GM21717 (cell line): ENCODE measurements around the gene SMG6.
A peak's percentile ranks its signal among the peaks of the same experiment; 100 is the strongest.
"Not testable (repeated sequence)": the region's sequence is repeated elsewhere in the genome, so short reads cannot be mapped to it uniquely, and the experiment has no call there.

Source experiments
- ATAC-seq: cut with Tn5 transposase; IDR thresholded peaks from one replicate; pipeline ENCODE4 v1.9.1; 2021; ENCODE audit warnings: mild to moderate bottlenecking, moderate library complexity; ENCODE audit not compliant: unreplicated experiment

Gene SMG6

DNA sequence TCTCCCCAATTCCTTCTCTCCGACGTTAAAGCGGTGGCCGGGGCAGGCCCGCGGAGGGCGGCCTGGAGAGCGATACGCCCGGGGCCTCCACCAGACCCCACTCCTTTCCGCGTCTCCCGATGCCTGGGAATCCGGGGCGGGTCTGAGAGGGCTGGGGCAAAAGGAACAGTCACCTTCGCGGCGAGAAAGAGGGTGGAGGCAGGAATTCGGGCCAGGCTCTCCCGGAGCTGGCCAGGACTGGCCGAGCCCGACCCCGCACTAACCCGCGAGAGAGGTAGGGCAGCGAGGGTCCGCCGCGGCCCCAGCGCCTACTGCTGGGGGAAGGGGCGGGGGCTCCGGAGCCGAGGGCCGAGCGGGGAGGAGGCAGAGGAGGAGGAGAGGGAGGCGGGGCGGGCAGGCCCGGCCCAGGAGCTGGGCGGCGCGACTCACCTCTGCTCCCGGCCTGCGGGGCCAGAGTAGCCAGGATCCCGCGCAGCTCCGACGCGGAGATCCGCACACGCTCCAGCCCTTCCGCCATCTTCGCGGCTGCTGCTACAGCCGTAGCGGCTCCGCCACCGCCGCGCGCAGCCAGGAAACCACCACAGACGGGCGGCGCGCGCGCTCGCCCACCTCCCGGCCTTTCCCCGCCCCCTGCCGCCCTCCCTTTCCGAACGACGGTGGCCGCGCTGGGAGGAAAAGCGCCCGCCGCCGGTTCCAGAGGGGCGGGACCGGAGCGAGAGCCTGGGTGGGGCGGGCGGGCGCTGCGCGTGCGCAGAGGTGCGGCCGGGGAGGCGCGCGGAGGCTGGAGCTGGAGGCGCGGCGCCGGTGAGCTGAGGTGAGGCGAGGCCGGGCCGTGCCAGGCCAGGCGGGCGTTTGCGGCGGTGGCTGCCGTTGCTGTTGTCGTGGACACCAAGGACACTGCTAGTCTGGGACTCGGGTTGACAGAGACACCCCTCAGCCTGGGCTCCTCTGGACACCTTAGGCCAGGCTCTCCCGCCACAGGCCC lies at the start of gene SMG6, which contains the start of gene SRR:
SMG6 (minus strand) TSS at position 582 of the 985 bp plus-strand sequence; CDS start at position 517, 65 bp downstream.
SRR (plus strand) TSS at position 747 of the 985 bp plus-strand sequence. CDS start 11,611 bp downstream, outside the sequence.
- peak; percentile 62 for ATAC-seq

DNA sequence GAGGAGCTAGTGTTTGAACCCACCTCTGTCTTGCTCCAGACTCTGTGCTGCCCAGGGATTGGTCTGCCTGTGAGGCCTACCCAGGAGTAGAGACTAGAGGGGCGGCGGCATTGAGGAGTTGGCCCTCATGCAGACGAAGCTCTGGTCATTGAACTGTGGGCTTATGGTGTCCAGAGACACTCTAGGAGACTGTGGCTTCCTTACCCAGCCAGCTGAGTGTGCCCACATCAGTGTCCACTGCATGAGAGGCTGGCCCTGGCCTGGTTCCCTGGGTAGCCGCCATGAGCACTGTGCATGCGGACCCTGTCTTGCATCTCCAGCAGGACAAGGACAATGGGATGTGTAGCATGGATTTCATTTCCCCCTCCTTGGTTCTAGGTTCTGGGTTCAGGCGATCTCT lies 47.7 kb upstream of the SMG6 start:
- ATAC-seq, result no peak

DNA sequence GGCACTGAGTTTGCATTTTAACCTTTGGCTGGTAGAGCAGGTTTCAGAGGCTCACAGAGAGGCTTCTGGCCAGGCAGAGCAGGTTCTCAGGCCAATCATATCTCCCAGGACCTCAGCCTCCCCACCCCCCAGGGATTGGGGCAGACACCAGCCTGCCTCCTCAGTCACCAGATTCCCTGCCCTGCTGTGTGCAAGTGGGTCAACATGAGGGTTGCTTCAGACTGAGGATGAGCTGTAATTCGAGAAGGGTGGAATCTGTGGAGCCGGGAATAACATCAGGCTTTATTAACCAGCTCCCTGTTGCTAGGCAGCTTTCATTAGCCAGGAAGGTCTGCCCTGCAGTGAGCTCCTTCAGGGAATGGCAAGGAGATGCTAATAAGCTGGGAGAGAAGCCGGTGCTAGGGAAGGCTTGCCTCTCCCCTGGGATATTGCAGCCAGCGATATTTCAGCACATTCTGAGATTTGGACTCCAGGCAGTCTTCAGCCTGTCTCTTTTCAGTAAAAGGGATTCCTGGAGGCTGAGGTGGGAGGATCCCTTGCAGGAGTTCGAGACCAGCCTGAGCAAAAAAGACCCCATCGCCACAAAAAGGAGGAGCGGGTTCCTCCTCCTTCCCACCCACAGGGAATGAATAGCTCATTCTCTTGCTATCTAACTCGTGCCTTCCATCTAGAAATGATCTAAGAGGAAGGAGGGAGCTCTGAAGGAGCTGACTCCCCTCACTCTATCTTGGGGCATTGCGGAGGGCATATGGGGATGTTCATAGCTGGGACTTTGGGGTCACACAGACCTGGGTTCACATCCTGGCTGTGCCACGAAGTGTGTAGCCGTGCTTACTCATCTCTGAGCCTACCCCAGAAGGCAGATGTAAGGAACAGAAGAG lies 44.5 kb upstream of the SMG6 start:
- no peak for ATAC-seq

DNA sequence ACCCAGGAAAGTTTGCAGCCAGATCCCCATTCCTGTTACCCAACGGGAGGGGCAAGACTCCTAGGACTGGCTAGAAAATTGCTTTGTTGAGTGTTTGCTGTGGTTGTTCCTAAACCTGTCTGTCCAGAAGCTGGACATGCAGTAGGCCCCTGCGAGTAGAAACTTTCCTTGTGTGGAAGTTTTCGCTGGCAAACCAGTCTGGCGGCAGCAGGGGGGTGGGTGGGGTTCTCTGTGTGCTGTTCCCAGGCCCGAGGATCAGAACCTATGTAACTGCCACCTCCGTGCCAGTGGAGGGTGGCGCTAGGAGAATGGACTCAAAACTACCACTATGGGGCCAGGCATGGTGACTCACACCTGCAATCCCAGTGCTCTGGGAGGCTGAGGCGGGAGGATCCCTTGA lies 42.9 kb upstream of the SMG6 start:
- ATAC-seq, result no peak

DNA sequence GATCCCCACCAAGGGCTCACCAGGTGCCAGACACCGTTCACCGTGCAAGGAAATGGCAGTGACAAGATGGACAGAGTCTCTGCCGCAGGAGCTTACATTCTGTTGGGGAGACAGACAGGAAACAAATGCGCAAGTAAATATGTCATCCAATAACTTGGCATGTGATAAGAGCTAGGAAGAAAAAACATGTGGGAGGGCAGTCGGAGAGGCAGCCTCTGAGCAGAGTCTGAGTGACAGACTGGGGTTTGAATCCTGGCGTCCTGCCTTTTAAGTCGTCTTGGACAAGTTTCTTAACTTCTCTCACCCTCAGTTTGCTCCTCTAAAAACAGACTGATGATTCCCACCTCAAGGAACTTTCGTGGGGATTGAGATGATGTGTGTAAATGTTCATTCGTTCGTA lies 40.9 kb upstream of the SMG6 start:
- no peak for ATAC-seq

DNA sequence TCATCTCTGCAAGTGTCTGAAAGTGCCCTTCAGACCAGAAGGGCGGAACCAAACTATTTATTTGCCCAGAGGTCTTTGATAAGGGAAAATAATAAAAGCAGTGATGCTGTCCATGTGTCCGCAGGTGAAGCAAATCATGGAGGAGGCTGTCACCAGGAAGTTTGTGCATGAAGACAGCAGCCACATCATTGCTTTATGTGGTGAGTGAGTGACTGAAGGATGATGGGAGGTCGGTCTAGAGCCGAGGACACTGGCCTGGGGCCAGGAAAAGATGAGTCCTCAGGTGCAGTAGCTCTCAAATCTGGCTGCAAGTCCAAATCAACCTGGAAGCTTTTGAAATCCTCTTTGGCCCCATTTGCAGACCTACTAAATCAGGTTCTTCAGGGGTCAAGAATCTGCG lies 39.8 kb upstream of the SMG6 start:
- ATAC-seq, result no peak

DNA sequence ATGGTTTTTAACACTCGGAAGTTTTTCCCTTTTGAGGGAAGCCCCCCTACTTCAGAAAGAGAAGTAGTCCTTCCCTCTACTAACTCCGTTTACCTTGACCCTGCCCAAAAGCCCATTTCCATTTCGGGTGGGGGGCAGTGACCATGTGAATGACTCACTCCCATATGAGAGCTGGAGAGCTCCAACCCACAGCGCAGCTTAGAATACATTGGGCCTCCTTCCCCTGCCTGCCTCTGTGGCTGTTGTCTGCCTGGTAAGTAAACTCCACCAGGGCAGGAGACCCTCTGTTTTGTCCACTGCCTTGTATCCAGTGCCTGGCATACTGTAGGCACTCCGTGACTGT lies 34.7 kb upstream of the SMG6 start:
- ATAC-seq, result no peak

DNA sequence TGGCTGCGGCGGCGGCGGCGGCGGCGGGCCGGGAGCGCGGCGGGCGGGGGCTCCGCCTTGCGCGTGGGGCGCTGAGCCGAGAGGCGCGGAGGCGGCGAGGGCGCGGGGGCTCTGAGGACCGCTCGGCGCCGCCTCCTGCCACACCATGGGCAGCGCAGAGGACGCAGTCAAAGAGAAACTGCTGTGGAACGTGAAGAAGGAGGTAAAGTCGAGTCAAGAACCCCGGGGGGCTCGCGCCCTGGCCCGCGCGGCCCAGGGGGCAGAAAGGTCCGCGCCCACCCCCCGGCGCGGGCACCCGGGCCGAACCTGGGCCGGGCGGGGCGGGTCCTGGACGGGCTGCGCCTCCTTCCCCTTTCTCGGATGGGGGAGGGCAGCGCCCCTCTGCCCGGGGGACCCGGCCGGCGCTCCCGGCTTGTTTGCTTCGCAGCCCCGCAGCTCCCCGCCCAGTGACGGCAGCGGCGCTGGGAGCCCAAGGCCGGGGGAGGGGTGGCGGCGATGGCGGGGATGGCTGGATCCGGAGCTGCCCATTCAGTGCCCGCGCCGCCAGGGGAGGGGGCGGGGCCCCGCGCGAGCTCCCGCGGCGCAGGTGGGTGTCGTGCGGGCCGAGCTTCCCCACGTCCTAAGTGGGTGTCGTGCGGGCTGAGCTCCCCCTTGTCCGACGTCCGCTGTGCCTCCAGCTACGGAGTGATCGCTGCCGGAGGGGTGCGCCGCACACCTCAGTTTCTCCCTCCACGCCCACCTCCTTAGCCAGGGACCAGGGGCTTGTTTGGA lies 34.1 kb upstream of the SMG6 start:
- no peak for ATAC-seq

DNA sequence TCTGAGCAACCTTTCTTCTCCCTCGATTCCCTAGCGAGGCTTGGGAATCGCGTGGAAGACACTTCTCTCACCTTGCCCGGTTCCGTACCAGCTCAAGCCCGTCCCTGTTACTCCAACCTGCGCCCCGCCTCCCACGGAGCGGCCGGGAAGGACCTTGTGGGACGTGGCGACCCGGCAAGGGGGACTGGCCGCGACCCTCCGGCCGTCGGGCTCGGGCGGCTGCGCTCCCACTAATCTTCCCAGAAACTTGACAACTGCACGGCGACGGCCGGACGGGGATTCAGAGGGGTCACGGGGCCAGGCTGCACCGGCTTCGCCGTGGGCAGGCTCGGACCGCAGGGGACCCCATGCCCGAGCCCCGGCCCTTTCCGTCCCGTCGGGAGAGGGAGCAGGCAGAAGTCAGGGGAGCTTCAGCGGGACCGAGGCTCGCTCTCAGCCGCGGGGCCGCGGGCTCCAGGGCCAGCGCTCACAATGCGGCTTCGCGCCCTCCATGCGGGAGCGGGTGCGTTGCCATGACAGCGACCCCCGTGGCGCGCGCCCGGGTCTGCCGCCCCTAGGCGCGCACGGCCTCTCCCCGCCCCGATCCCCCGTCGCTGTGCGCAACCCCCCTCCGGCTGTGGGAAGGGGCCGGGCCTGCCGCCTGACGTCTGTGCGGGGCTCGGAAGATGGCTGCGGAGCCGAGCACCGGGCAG lies 33.4 kb upstream of the SMG6 start, which contains the start of gene SGSM2:
SGSM2 (plus strand) TSS at position 650 of the 692 bp plus-strand sequence. CDS start 188 bp downstream, outside the sequence.
- ATAC-seq, result no peak

DNA sequence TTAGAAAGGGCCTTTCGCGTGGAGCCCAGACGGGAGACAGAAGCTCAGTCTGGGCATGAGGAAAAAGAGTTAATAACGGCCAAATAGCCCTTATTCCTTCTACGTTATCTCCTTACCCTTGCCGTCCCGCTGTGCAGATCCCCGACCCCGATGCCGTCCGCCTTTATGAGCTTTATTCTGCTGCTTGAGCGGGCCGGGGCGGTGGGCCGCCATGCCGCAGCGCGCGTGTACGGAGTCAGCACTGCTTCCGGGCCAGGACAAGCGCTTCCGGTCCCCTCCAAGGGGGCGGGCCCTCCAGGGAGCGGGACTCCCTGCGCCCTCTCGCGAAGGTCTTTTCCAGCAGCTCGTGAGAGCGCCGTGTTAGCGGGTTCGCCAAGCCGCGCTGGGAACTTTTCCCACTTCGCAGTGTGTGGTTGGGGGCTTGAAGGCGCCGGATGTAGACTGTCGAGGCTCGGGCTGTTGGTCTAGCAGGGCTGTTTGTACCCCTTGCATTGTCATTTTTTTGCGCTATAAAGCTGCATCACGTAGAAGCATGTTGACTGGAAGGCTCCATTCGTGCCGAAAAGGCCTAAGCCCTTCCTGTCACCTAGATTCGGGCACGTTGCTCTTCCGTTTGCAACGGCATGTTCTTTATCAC lies 32.7 kb upstream of the SMG6 start, which contains the start of gene TSR1:
TSR1 (minus strand) TSS at position 243 of the 637 bp plus-strand sequence; CDS start at position 213, 30 bp downstream.
- ATAC-seq, result peak; percentile 83

DNA sequence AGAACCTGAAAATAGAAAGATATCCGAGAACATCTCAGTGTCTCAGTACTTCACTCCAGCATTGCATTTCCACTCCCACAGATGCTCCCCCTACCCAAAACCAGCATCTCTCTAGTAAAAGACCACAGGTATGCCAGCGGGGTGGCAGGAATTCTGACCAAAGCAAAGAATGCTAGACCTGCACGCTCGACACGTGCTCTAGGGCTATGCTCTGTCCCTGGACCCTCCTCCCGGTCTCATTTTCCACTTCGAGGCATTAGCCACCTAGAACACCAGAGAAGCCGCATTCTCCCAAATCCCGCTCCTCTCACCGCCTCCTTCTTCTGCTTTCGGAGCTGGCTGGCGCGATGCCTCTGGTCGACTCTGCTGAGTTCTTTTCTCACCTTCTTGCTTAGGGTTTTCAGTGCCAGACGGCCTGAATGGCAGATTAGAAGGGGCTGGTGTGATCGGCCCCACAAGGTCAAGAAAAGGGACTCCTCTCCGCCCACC lies 32.2 kb upstream of the SMG6 start:
- ATAC-seq, result no peak

DNA sequence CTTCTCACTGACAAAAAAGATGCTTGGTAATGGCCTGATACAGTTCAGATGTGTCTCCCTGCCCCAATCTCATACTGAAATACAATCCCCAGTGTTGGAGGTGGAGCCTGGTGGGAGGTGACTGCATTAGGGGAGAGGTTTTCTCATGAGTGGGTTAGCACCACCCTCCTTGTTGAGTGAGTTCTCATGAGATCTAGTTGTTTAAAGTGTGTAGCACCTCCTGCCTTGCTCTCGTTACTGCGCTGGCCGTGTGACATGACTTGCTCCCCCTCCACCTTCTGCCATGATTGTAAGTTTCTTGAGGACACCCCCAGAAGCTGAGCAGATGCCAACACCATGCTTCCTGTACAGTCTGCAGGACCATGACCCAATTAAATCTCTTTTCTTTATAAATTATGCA lies 27.7 kb upstream of the SMG6 start:
- ATAC-seq, result no peak

DNA sequence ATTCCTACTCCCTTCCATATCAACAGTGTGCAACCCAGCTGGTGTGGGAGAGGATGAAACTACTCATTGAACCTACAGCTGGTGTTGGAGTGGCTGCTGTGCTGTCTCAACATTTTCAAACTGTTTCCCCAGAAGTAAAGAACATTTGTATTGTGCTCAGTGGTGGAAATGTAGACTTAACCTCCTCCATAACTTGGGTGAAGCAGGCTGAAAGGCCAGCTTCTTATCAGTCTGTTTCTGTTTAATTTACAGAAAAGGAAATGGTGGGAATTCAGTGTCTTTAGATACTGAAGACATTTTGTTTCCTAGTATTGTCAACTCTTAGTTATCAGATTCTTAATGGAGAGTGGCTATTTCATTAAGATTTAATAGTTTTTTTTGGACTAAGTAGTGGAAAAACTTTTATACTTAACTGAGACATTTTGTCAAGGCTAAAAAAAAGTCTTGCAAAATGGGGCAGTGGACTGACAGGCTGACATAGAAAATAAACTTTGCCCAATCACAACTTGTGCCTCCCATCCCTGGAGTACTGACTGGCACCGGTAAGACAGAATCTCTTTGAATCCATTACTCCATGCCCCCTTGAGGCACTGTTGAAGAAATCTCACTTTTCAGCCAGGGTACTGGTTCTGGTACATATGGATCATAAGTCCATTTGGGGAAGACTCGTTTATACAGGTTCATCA lies 20.2 kb upstream of the SMG6 start:
- ATAC-seq, result no peak

DNA sequence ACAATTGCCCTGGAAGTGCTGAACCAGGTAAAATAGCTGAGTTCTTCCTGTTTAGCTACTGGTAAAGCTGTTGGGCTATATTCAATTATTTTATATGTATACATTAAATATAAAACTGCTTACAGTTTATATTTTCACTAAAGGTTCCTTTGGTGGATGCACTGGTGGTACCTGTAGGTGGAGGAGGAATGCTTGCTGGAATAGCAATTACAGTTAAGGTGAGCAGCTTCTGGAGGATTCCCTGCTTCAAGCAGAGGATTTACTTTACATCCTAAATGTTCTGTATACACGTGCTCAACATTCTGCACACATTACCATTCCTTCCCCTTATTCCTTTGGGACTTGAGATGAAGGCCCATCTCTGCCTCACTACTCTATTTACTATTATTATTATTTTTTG lies 17.8 kb upstream of the SMG6 start:
- ATAC-seq, result no peak

DNA sequence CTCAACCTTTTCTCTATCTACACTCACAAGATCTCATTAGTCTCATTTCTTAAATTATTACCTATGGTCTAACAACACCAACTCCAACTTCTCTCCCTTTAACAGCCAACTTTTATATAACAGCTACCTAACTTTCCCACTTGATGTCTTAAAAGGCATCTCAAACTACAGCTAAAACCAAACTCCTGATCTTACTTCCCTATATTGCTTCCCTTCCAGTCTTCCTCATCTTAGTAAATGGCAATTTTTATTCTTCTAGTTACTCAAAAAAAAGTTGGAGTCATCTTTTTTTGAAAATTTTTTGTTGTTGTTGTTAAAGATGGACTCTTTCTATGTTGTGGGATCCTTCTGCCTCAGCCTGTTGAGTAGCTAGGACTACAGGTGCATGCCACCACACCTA lies 15.5 kb upstream of the SMG6 start:
- ATAC-seq, result no peak

DNA sequence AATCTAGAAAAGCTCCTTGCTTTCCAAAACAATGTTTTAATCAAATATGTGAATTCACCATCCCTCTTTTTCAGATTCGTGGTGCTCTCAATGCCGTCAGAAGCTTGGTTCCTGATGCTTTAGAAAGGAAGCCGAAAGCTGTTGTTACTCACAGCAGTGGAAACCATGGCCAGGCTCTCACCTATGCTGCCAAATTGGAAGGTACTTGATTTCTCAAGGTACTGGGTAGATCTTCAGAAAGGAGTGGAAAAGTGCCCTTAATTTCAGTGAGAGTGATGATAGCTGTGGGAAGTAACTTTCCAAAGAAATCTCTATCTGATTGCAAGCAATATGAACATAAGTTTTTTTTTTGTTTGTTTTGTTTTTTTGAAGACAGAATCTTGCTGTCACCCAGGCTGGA lies 14.2 kb upstream of the SMG6 start:
- ATAC-seq, result no peak

DNA sequence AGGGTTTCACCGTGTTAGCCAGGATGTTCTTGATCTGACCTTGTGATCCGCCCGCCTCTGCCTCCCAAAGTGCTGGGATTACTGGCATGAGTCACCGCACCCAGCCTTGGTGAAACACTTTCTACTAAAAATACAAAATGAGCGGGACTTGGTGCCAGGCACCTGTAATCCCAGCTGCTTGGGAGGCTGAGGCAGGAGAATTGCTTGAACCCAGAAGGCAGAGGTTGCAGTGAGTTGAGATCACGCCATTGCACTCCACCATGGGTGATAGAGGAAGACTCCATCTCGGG lies 13.3 kb upstream of the SMG6 start:
- not testable (repeated sequence) for ATAC-seq

DNA sequence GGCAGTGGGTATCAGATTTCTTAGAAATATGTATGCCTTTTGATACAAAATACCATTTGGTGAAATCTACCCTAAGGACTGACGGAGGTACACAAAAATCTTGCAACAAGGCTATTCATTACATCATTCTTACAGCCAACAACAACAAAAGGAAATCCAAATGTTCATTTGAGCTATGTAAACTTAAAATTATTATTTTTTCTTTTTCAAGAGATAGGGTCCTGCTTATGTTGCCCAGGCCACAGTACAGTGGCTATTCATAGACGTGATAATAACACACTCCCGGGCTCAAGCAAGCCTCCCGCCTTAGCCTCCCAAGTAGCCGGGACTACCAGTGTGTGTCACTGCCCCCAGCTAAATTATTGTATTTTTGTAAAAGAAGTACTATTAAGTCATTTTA lies 9.2 kb upstream of the SMG6 start:
- no peak for ATAC-seq
